ENCODE results near the gene SORCS2. TPM values are rescaled to one million over a fixed set of nuclear protein-coding genes. Genes with fewer than 3 reads are reported as not detected.

The SORCS2 gene
- polyA plus RNA-seq, 1 donor from 2014 or later, result 1.0 TPM

- H3K27me3 ChIP-seq (ENCODE audit: insufficient read depth, low read depth, low read length), result no peaks in the 10 kb centered on the region
- H3K9me3 ChIP-seq (ENCODE audit: low read length), result no peaks in the 10 kb centered on the region
- H3K4me2 ChIP-seq (ENCODE audit: low read length), result no peak overlapping the region
- no peak overlapping the region for H3K9ac ChIP-seq (ENCODE audit: low read length)
- no peaks in the 10 kb centered on the region for H3K79me2 ChIP-seq (replicated peaks; ENCODE audit: insufficient read depth, low read length)
- H3K36me3 ChIP-seq (ENCODE audit: insufficient read depth, low read length), result no peaks in the 10 kb centered on the region
- TF ChIP-seq TAF1 (IDR thresholded peaks at IDR 0.05; ENCODE audit: low read depth), result no peak
- no peak for TF ChIP-seq MXI1 (conservative IDR thresholded peaks at IDR 0.05; ENCODE audit: poor library complexity, severe bottlenecking)
- no peak for TF ChIP-seq POLR2AphosphoS5 (IDR thresholded peaks at IDR 0.05)
- no peak for TF ChIP-seq EZH2 (IDR thresholded peaks at IDR 0.05; ENCODE audit: borderline replicate concordance, insufficient read depth, low read length, poor library complexity, severe bottlenecking)
- no peak for TF ChIP-seq RAD21 (conservative IDR thresholded peaks at IDR 0.05)
- no peak for TF ChIP-seq EP300 (conservative IDR thresholded peaks at IDR 0.05; ENCODE audit: poor library complexity, severe bottlenecking)
- TF ChIP-seq, protein P1, sequence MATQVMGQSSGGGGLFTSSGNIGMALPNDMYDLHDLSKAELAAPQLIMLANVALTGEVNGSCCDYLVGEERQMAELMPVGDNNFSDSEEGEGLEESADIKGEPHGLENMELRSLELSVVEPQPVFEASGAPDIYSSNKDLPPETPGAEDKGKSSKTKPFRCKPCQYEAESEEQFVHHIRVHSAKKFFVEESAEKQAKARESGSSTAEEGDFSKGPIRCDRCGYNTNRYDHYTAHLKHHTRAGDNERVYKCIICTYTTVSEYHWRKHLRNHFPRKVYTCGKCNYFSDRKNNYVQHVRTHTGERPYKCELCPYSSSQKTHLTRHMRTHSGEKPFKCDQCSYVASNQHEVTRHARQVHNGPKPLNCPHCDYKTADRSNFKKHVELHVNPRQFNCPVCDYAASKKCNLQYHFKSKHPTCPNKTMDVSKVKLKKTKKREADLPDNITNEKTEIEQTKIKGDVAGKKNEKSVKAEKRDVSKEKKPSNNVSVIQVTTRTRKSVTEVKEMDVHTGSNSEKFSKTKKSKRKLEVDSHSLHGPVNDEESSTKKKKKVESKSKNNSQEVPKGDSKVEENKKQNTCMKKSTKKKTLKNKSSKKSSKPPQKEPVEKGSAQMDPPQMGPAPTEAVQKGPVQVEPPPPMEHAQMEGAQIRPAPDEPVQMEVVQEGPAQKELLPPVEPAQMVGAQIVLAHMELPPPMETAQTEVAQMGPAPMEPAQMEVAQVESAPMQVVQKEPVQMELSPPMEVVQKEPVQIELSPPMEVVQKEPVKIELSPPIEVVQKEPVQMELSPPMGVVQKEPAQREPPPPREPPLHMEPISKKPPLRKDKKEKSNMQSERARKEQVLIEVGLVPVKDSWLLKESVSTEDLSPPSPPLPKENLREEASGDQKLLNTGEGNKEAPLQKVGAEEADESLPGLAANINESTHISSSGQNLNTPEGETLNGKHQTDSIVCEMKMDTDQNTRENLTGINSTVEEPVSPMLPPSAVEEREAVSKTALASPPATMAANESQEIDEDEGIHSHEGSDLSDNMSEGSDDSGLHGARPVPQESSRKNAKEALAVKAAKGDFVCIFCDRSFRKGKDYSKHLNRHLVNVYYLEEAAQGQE (IDR thresholded peaks at IDR 0.05; ENCODE audit: borderline replicate concordance), result no peak
- no peak for TF ChIP-seq SMC3 (conservative IDR thresholded peaks at IDR 0.05; ENCODE audit: poor library complexity)
- no peak for TF ChIP-seq CTCF (IDR thresholded peaks at IDR 0.05; ENCODE audit: poor library complexity, severe bottlenecking)
- H3K9me2 ChIP-seq (ENCODE audit: insufficient read depth, low read length), result no peaks in the 10 kb centered on the region
- no peaks in the 10 kb centered on the region for H4K20me1 ChIP-seq (ENCODE audit: insufficient read depth)
- no peak overlapping the region for H2AFZ ChIP-seq (ENCODE audit: low read depth, low read length)
- H3F3A ChIP-seq (ENCODE audit: insufficient read depth, low read length, poor library complexity, severe bottlenecking), result no peaks in the 10 kb centered on the region
- H3K4me3 ChIP-seq (ENCODE audit: low read length), result no peak overlapping the region
- H3K27ac ChIP-seq (ENCODE audit: low read length), result no peak overlapping the region
Measured at GRCh38 chr4:7672601-7673000, 480.3 kb downstream of the SORCS2 start.

DNA sequence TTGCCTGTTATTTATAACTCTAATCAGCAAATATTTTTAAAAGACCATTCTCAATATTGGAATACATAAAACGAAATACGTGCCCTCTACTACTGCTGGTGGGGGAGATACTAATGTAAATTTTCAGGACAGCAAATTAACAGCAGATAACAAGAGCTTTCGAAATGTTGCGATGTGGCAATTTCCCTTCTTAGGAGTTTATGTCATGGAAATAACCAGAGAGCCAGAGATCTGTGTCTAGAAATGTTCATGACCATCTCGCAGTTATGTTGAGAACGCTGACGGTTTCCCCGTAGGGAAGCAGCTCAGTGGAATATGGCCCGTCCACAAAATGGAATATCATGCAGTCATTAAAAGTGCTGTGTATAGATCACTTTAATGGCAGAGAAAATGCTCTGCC, 480.8 kb downstream of the SORCS2 start:
- Histone ChIP-seq H3K79me2 (replicated peaks; ENCODE audit: insufficient read depth, low read length) (no peaks in the 10 kb centered on the region), H4K20me1 (ENCODE audit: insufficient read depth) (no peaks in the 10 kb centered on the region), H3K27ac (ENCODE audit: low read length) (no peak overlapping the region), H3F3A (ENCODE audit: insufficient read depth, low read length, poor library complexity, severe bottlenecking) (no peaks in the 10 kb centered on the region), H3K4me2 (ENCODE audit: low read length) (no peak overlapping the region), H2AFZ (ENCODE audit: low read depth, low read length) (no peak overlapping the region), H3K9ac (ENCODE audit: low read length) (no peak overlapping the region), H3K9me3 (ENCODE audit: low read length) (no peaks in the 10 kb centered on the region), H3K4me3 (ENCODE audit: low read length) (no peak overlapping the region), H3K36me3 (ENCODE audit: insufficient read depth, low read length) (no peaks in the 10 kb centered on the region), H3K9me2 (ENCODE audit: insufficient read depth, low read length) (no peaks in the 10 kb centered on the region), H3K27me3 (ENCODE audit: insufficient read depth, low read depth, low read length) (no peaks in the 10 kb centered on the region)
- TF ChIP-seq EP300 (conservative IDR thresholded peaks at IDR 0.05; ENCODE audit: poor library complexity, severe bottlenecking) (no peak), EZH2 (IDR thresholded peaks at IDR 0.05; ENCODE audit: borderline replicate concordance, insufficient read depth, low read length, poor library complexity, severe bottlenecking) (no peak), POLR2AphosphoS5 (IDR thresholded peaks at IDR 0.05) (no peak), SMC3 (conservative IDR thresholded peaks at IDR 0.05; ENCODE audit: poor library complexity) (no peak), MXI1 (conservative IDR thresholded peaks at IDR 0.05; ENCODE audit: poor library complexity, severe bottlenecking) (no peak), TAF1 (IDR thresholded peaks at IDR 0.05; ENCODE audit: low read depth) (no peak), RAD21 (conservative IDR thresholded peaks at IDR 0.05) (no peak), CTCF (IDR thresholded peaks at IDR 0.05; ENCODE audit: poor library complexity, severe bottlenecking) (no peak)
- TF ChIP-seq, protein P1 (IDR thresholded peaks at IDR 0.05; ENCODE audit: borderline replicate concordance), result no peak

Measured in neural cell (in vitro differentiated cells).